ENCODE measurements around the gene IDE. TPM values are rescaled to one million over a fixed set of nuclear protein-coding genes. Genes with fewer than 3 reads are reported as not detected.

The IDE gene
- total and polyA plus RNA-seq, 9 of the 15 experiments (the other 6 are each of a cell fraction or from before 2014, with no cell fraction given) = 10.2 to 50.6 (median 33.2) TPM

DNA sequence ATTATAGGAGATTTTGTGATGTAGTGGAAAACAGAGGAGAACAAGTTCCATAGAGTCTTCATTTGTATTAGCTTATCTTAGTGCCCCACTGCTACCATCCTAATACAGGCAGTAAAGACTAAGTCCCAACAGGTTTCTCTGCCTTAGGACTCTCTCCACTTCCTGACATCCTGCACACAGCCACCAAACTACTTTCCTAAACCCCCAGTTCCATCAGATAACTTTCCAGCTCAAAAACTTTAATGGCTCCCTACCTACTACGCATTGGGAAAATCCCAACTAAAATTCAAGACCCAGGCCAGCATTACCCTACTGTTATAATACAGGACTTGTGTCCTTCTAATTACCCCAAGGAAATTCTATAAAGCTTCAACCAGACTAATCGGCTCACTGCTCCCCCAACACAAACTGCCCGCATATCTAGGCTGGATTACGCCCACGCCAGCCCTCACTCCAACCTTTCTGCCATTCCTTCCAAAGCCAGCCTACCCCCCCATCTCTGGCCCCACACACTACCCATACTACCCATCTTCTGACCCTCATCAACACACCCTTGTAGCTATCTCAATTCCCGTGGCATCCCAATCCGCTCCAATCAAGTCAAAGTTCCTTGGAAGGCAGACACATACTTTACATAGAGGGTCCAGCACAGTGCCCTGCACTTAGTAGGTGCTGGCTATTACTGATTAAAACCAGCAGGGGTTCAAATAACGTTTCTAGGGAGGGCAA is 1.4 kb downstream of the IDE start (continued):
- TF ChIP-seq POLR2G (IDR thresholded peaks at IDR 0.05; ENCODE audit: low read depth, low read length) (no peak), ZNF449 (CRISPR knock-in tag; IDR thresholded peaks at IDR 0.05) (no peak), LCOR (CRISPR knock-in tag; IDR thresholded peaks at IDR 0.05) (no peak), ZBTB43 (CRISPR knock-in tag; IDR thresholded peaks at IDR 0.05) (no peak), BDP1 (IDR thresholded peaks at IDR 0.05; ENCODE audit: insufficient read depth, insufficient read length) (no peak), ZNF395 (CRISPR knock-in tag; IDR thresholded peaks at IDR 0.05) (no peak), MECOM (CRISPR knock-in tag; IDR thresholded peaks at IDR 0.05) (no peak), SRF (CRISPR knock-in tag; IDR thresholded peaks at IDR 0.05) (no peak), GATAD2B (IDR thresholded peaks at IDR 0.05; ENCODE audit: borderline replicate concordance) (no peak), KHSRP (IDR thresholded peaks at IDR 0.05) (no peak), HDAC3 (IDR thresholded peaks at IDR 0.05; ENCODE audit: borderline replicate concordance, partially characterized antibody) (no peak), MNT (conservative IDR thresholded peaks at IDR 0.05) (no peak), KDM5B (IDR thresholded peaks at IDR 0.05; ENCODE audit: insufficient replicate concordance, low read depth, low read length) (peak; percentile 31), U2AF2 (optimal IDR thresholded peaks at IDR 0.05; ENCODE audit: low read depth, low read length) (no peak), RBFOX2 (IDR thresholded peaks at IDR 0.05; ENCODE audit: low read depth, low read length) (no peak), SNIP1 (IDR thresholded peaks at IDR 0.05; ENCODE audit: low read depth) (no peak), SMAD2 (IDR thresholded peaks at IDR 0.05; ENCODE audit: low read depth, low read length) (no peak)
- TF ChIP-seq, protein P1, sequence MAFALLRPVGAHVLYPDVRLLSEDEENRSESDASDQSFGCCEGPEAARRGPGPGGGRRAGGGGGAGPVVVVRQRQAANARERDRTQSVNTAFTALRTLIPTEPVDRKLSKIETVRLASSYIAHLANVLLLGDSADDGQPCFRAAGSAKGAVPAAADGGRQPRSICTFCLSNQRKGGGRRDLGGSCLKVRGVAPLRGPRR (CRISPR knock-in tag; IDR thresholded peaks at IDR 0.05) = no peak
- TF ChIP-seq, protein P2, sequence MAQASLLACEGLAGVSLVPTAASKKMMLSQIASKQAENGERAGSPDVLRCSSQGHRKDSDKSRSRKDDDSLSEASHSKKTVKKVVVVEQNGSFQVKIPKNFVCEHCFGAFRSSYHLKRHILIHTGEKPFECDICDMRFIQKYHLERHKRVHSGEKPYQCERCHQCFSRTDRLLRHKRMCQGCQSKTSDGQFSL (CRISPR knock-in tag; IDR thresholded peaks at IDR 0.05) = peak; percentile 64; the same call in 1 of the 2 replicates
- TF ChIP-seq, protein P2 (tag; IDR thresholded peaks at IDR 0.05) = no peak

Measured in K562 (cell line).